GM23338 (cell line): ENCODE results near the gene TPP1.

Source experiments
- CREB1 ChIP-seq: fragments of 250-450 bp; sonication (Bioruptor Pico); IDR thresholded peaks from 2 replicates; pipeline ENCODE4 v1.5.0; 2020; ENCODE audit warnings: low read depth, mild to moderate bottlenecking, moderate library complexity
- EZH2 ChIP-seq: fragments of 200-600 bp; sonication (generic); IDR thresholded peaks from one replicate; pipeline ENCODE4 v1.8.0; 2017; ENCODE audit warnings: antibody characterized with exemption, mild to moderate bottlenecking, low read depth; ENCODE audit not compliant: unreplicated experiment
- EZH2phosphoT487 ChIP-seq: fragments of 200-600 bp; sonication (generic); IDR thresholded peaks from one replicate; pipeline ENCODE4 v1.8.1; 2018; ENCODE audit warnings: antibody characterized with exemption; ENCODE audit not compliant: unreplicated experiment
- JUNB ChIP-seq: IDR thresholded peaks from one replicate; pipeline ENCODE4 v1.6.1; 2016; ENCODE audit warnings: antibody characterized with exemption; ENCODE audit not compliant: unreplicated experiment
- NANOG ChIP-seq: IDR thresholded peaks from 2 replicates; pipeline ENCODE4 v1.6.1; 2016; ENCODE audit warnings: antibody characterized with exemption, borderline replicate concordance
- POLR2AphosphoS5 ChIP-seq: IDR thresholded peaks from 2 replicates; pipeline ENCODE4 v1.6.1; 2016; ENCODE audit warnings: antibody characterized with exemption, low read depth
- TF ChIP-seq, protein P1 (sequence below), 2 experiments: fragments of 200-600 bp in 1 of 2; sonication (generic) in 1 of 2; conservative IDR thresholded peaks; 2 replicates each; pipeline versions ENCODE4 v1.5.1 to v1.6.1; 2016 to 2017; ENCODE audit warnings: antibody characterized with exemption in 2 of 2, low read depth in 2 of 2, mild to moderate bottlenecking in 2 of 2, moderate library complexity in 1 of 2
- TF ChIP-seq, protein P2 (sequence below): IDR thresholded peaks from one replicate; pipeline ENCODE4 v1.6.1; 2018; ENCODE audit warnings: antibody characterized with exemption; ENCODE audit not compliant: unreplicated experiment

DNA sequence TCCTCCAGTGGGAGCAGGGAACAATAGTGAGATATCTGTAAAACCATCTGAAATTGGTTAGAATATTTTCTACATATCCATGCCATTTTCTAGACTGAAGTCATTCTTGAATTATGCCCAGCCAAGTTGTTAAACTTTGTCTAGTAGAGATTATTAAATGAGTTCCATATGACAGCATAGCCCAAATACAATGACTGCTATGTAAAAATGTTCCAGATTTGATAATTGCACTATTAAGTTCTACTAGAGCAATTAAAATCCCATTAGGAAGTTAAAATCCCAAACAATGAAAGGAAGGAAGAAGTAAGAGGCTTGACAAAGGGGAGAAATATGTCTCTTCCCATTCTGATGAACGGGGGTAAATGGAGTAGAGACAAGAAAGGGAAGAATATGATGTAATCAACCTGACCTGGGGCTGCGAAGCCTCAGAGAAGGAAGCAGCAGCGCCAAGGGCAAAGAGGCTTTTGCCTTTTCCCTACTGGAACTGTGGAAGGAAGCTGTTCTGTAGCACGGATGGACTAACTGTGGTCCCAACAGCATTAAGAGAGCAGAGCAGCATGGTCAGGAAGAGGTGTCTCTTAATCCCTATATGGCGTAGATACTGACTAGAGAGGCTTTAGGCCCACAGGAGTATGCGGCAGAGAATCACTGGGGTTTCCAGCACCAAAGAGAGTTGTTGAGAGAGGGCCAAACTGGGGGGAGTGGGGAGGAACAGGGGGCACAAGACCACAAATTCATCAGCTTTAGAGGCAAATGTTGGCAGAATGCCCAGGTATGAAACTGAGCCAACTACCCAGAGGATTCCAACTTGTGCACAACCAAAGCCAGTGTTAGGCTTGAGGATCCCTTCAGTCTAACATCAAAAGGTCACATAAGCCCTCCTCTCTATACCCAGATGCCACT, 42.5 kb downstream of the TPP1 start:
- TF ChIP-seq, protein P1, sequence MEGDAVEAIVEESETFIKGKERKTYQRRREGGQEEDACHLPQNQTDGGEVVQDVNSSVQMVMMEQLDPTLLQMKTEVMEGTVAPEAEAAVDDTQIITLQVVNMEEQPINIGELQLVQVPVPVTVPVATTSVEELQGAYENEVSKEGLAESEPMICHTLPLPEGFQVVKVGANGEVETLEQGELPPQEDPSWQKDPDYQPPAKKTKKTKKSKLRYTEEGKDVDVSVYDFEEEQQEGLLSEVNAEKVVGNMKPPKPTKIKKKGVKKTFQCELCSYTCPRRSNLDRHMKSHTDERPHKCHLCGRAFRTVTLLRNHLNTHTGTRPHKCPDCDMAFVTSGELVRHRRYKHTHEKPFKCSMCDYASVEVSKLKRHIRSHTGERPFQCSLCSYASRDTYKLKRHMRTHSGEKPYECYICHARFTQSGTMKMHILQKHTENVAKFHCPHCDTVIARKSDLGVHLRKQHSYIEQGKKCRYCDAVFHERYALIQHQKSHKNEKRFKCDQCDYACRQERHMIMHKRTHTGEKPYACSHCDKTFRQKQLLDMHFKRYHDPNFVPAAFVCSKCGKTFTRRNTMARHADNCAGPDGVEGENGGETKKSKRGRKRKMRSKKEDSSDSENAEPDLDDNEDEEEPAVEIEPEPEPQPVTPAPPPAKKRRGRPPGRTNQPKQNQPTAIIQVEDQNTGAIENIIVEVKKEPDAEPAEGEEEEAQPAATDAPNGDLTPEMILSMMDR (conservative IDR thresholded peaks at IDR 0.05; ENCODE audit: low read depth in 2 of 2), result no peak
- TF ChIP-seq EZH2, result no peak
- TF ChIP-seq POLR2AphosphoS5, result no peak
- TF ChIP-seq CREB1 (CRISPR knock-in tag), result no peak
- TF ChIP-seq NANOG, result no peak
- TF ChIP-seq JUNB, result no peak
- TF ChIP-seq, protein P2, sequence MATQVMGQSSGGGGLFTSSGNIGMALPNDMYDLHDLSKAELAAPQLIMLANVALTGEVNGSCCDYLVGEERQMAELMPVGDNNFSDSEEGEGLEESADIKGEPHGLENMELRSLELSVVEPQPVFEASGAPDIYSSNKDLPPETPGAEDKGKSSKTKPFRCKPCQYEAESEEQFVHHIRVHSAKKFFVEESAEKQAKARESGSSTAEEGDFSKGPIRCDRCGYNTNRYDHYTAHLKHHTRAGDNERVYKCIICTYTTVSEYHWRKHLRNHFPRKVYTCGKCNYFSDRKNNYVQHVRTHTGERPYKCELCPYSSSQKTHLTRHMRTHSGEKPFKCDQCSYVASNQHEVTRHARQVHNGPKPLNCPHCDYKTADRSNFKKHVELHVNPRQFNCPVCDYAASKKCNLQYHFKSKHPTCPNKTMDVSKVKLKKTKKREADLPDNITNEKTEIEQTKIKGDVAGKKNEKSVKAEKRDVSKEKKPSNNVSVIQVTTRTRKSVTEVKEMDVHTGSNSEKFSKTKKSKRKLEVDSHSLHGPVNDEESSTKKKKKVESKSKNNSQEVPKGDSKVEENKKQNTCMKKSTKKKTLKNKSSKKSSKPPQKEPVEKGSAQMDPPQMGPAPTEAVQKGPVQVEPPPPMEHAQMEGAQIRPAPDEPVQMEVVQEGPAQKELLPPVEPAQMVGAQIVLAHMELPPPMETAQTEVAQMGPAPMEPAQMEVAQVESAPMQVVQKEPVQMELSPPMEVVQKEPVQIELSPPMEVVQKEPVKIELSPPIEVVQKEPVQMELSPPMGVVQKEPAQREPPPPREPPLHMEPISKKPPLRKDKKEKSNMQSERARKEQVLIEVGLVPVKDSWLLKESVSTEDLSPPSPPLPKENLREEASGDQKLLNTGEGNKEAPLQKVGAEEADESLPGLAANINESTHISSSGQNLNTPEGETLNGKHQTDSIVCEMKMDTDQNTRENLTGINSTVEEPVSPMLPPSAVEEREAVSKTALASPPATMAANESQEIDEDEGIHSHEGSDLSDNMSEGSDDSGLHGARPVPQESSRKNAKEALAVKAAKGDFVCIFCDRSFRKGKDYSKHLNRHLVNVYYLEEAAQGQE, result no peak
- no peak for TF ChIP-seq EZH2phosphoT487
